Activated CD4-positive, alpha-beta memory T cell treated with anti-CD3 and anti-CD28 coated beads for 36 hours (primary cell): ENCODE results near the gene GOLPH3L. TPM values are rescaled to one million over a fixed set of nuclear protein-coding genes. Genes with fewer than 3 reads are reported as not detected.

ENCODE experiments used
- CTCF ChIA-PET: fragments of 350-600 bp; sonication (Branson Sonifier 250); formaldehyde crosslinking; loops from one replicate; lab custom pipeline; 2021; ENCODE audit warnings: antibody characterized with exemption, inconsistent platforms; lab: Charles Lee
- POLR2A ChIA-PET: fragments of 350-600 bp; sonication (Branson Sonifier 250); formaldehyde crosslinking; loops from one replicate; lab custom pipeline; 2021; ENCODE audit warnings: antibody characterized with exemption; lab: Charles Lee
- DNase-seq: peaks from one replicate; pipeline ENCODE4 v3.0.0-alpha.2; 2020
- H3K27ac Mint-ChIP-seq: one replicate; pipeline ENCODE4 v1.8.0; 2021; ENCODE audit warnings: mixed read lengths
- H3K27me3 Mint-ChIP-seq: one replicate; pipeline ENCODE4 v1.8.0; 2021; ENCODE audit warnings: mixed read lengths
- H3K36me3 Mint-ChIP-seq: one replicate; pipeline ENCODE4 v1.8.0; 2021; ENCODE audit warnings: mixed read lengths
- H3K4me1 Mint-ChIP-seq: one replicate; pipeline ENCODE4 v1.8.0; 2021; ENCODE audit warnings: low read depth, mixed read lengths
- H3K4me3 Mint-ChIP-seq: one replicate; pipeline ENCODE4 v1.8.0; 2021; ENCODE audit warnings: mild to moderate bottlenecking, mixed read lengths
- H3K9me3 Mint-ChIP-seq: one replicate; pipeline ENCODE4 v1.8.0; 2021; ENCODE audit warnings: mixed read lengths
- intact Hi-C: fragments of 100-400 bp; cut with micrococcal nuclease; formaldehyde crosslinking; loops from one replicate; pipeline ENCODE4 v1.15.1; 2023
- total RNA-seq, 2 experiments: library from RNA; stranded (reverse); gene quantifications; one replicate each; pipeline ENCODE4 v1.2.3, GENCODE V29; 2021

Gene GOLPH3L
- total RNA-seq, 2 experiments from 2014 or later = 26.1 to 29.1 TPM

- ChIA-PET POLR2A (interaction anchor here (1.4 kb wide), 2 partner anchors 67 to 134 kb away, joined by 3 to 4 read pairs; partner anchors contain the start of gene ENSA), CTCF (interaction anchor here (0.6 to 2.3 kb wide), 6 partner anchors 76 to 284 kb away, joined by 3 to 24 read pairs (median 6); no protein-coding TSS in a partner anchor)
- intact Hi-C loops = loop anchor here (2.0 to 10.0 kb wide), 4 partner anchors 67 to 181 kb away; partner anchors contain the start of genes ARNT, CTSS and ENSA
- no peak for DNase-seq
- Mint-ChIP-seq H3K4me3 (peak overlapping the region; percentile 96), H3K9me3 (no peaks in the 10 kb centered on the region), H3K27me3 (no peaks in the 10 kb centered on the region), H3K27ac (peak overlapping the region; percentile 39), H3K4me1 (peaks cover 30% of the 10 kb centered on the region), H3K36me3 (peaks cover 13% of the 10 kb centered on the region)
Measured at GRCh38 chr1:150696162-150696561, 792 bp downstream of the GOLPH3L start.

GRCh38 chr1:150695561-150695960 is 1.4 kb downstream of the GOLPH3L start:
- Mint-ChIP-seq H3K27ac (peak overlapping the region; percentile 38), H3K4me3 (peak overlapping the region; percentile 43), H3K36me3 (peaks cover 13% of the 10 kb centered on the region), H3K27me3 (no peaks in the 10 kb centered on the region), H3K9me3 (no peaks in the 10 kb centered on the region), H3K4me1 (peaks cover 30% of the 10 kb centered on the region)
- CTCF ChIA-PET = no interaction called here
- no peak for DNase-seq
- POLR2A ChIA-PET = no interaction called here
- intact Hi-C loops = loop anchor here (10.0 kb wide), 1 partner anchor 69 kb away; the partner anchor contains the start of gene CTSS

- peaks cover 30% of the 10 kb centered on the region for H3K4me1 Mint-ChIP-seq
- POLR2A ChIA-PET = no interaction called here
- intact Hi-C loops = loop anchor here (10.0 kb wide), 1 partner anchor 72 kb away; the partner anchor contains the start of gene CTSS
Measured at GRCh38 chr1:150692720-150693119, 4.2 kb downstream of the GOLPH3L start.

DNA sequence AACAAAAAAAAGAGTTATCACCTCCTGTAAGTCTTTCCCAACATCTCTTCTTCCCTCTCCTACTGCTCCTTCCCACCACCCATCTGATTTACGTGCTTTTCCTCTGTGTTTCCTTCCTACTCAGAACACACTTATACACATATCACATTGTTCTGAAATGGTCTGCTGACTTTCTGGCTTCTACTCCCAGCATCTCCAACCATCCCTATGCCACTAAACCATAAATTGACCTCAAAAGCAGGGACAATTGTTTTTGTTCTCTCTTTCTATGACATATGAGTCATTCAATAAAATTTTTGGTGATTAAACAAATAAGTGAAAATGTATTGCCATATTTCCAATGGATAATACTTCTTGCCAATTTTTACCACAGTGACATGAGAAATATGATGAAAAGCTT is 8.2 kb downstream of the GOLPH3L start:
- Mint-ChIP-seq H3K4me3 (no peak overlapping the region), H3K36me3 (peaks cover 9% of the 10 kb centered on the region), H3K27me3 (no peaks in the 10 kb centered on the region), H3K9me3 (no peaks in the 10 kb centered on the region), H3K27ac (no peak overlapping the region), H3K4me1 (peaks cover 17% of the 10 kb centered on the region)
- intact Hi-C loops = no loop called here
- no peak for DNase-seq
- CTCF ChIA-PET = no interaction called here
- POLR2A ChIA-PET = no interaction called here

More at GRCh38 chr1:150692720-150693119, 4.2 kb downstream of the GOLPH3L start:
- DNase-seq = no peak
- H3K36me3 Mint-ChIP-seq = peaks cover 13% of the 10 kb centered on the region
- H3K27ac Mint-ChIP-seq = no peak overlapping the region
- CTCF ChIA-PET = interaction anchor here (1.3 kb wide), 1 partner anchor 9 kb away, joined by 5 read pairs; no protein-coding TSS in a partner anchor
- no peaks in the 10 kb centered on the region for H3K27me3 Mint-ChIP-seq
- H3K9me3 Mint-ChIP-seq = no peaks in the 10 kb centered on the region
- H3K4me3 Mint-ChIP-seq = no peak overlapping the region

DNA sequence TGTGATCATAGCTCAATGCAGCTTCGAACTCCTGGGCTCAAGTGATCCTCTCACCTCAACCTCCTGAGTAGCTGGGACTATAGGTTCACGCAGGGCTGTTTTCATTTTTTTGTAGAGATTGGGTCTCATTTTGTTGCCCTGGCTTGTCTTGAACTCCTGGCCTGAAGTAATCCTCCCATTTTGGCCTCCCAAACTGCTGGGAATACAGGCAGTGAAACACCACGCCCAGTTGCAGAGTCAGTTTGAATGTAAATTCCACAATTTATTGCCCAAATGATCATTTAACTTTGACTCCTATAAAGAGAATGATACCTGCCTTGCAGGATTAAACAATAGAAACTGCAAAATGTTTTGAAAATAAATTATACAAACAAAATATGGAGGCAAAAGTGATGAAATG is 10.7 kb downstream of the GOLPH3L start:
- CTCF ChIA-PET = no interaction called here
- Mint-ChIP-seq H3K27me3 (no peaks in the 10 kb centered on the region), H3K36me3 (peaks cover 6% of the 10 kb centered on the region), H3K27ac (no peak overlapping the region), H3K9me3 (no peaks in the 10 kb centered on the region), H3K4me3 (no peak overlapping the region), H3K4me1 (peaks cover 12% of the 10 kb centered on the region)
- intact Hi-C loops = no loop called here
- DNase-seq = no peak
- POLR2A ChIA-PET = interaction anchor here (1.3 kb wide), 1 partner anchor 11 kb away, joined by 6 read pairs; the partner anchor contains the start of gene GOLPH3L

DNA sequence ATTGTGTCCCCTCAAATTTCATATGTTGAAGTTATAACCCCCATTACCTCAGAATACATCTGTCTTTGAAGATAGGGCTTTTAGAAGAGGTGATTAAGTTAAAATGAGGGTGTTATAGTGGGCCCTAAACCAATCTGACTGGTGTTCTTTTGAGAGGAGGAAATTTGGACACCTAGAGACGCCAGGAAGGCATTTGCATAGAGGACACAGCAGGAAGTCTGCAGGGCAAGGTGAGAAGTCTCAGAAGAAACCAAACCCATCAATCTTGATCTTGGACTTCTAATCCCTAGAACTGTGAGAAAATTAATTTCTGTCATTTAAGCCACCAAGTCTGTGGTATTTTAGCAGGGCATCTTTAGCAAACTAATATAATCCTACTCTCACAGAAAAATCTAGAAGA is 13.0 kb downstream of the GOLPH3L start:
- ChIA-PET CTCF (interaction anchor here (1.4 kb wide), 1 partner anchor 151 kb away, joined by 5 read pairs; no protein-coding TSS in a partner anchor), POLR2A (interaction anchor here (1.2 kb wide), 1 partner anchor 123 kb away, joined by 4 read pairs; no protein-coding TSS in a partner anchor)
- Mint-ChIP-seq H3K4me1 (peaks cover 10% of the 10 kb centered on the region), H3K36me3 (peaks cover 7% of the 10 kb centered on the region), H3K9me3 (no peaks in the 10 kb centered on the region), H3K4me3 (no peak overlapping the region), H3K27ac (no peak overlapping the region), H3K27me3 (no peaks in the 10 kb centered on the region)
- no peak for DNase-seq
- intact Hi-C loops = no loop called here

- Mint-ChIP-seq H3K27me3 (no peaks in the 10 kb centered on the region), H3K27ac (no peak overlapping the region), H3K9me3 (no peaks in the 10 kb centered on the region), H3K36me3 (peaks cover 8% of the 10 kb centered on the region), H3K4me1 (peaks cover 12% of the 10 kb centered on the region), H3K4me3 (no peak overlapping the region)
- ChIA-PET CTCF (interaction anchor here (1.4 kb wide), 1 partner anchor 118 kb away, joined by 3 read pairs; no protein-coding TSS in a partner anchor), POLR2A (no interaction called here)
- DNase-seq = no peak
- intact Hi-C loops = no loop called here
Measured at GRCh38 chr1:150678988-150679387, 18.0 kb downstream of the GOLPH3L start.

DNA sequence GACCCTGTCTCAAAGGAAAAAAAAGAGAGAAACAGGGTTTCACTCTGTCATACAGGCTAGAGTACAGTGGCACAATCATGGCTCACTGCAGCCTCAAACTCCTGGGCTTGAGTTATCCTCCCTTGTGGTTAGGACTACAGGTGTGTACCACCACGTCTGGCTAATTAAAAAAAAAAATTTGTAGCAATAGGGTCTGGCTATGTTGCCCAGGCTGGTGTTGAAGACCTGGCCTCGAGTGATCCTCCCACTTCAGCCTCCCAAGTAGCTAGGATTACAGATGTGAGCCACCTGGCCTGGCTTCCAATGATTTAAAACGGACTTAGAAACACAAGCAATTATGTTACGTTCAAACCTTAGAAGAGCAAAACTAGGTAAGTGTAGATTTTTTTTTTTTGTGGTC is 22.1 kb downstream of the GOLPH3L start:
- Mint-ChIP-seq H3K36me3 (peaks cover 1% of the 10 kb centered on the region), H3K4me3 (no peak overlapping the region), H3K27ac (no peak overlapping the region), H3K27me3 (no peaks in the 10 kb centered on the region), H3K9me3 (no peaks in the 10 kb centered on the region), H3K4me1 (peaks cover 5% of the 10 kb centered on the region)
- intact Hi-C loops = no loop called here
- CTCF ChIA-PET = no interaction called here
- DNase-seq = no peak
- POLR2A ChIA-PET = no interaction called here

DNA sequence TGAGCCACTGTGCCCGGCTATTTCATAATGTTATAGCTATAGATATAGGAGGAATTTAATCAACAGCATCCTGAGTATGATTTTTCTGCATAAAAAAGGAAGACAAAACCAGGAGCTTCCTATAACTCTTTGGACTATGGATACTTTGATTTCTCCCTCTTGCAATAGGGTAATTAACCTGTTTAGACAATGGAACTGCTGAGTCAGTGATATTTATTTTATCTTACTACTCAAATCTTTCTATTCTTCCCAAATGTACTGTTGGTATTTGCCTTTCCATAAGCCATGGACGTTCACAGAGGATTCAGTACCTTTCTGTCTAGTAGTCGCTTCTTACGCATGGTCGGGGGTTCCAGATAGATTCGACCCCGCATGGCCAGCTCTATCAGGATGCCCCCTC is 33.6 kb downstream of the GOLPH3L start:
- H3K9me3 Mint-ChIP-seq = no peaks in the 10 kb centered on the region
- peaks cover 14% of the 10 kb centered on the region for H3K36me3 Mint-ChIP-seq
- DNase-seq = no peak
- ChIA-PET POLR2A (interaction anchor here (1.0 kb wide), 1 partner anchor 34 kb away, joined by 3 read pairs; the partner anchor contains the start of gene ENSA), CTCF (interaction anchor here (0.7 kb wide), 1 partner anchor 362 kb away, joined by 3 read pairs; no protein-coding TSS in a partner anchor)
- intact Hi-C loops = no loop called here
- H3K27me3 Mint-ChIP-seq = no peaks in the 10 kb centered on the region
- no peak overlapping the region for H3K4me3 Mint-ChIP-seq
- no peak overlapping the region for H3K27ac Mint-ChIP-seq
- peaks cover 2% of the 10 kb centered on the region for H3K4me1 Mint-ChIP-seq

GRCh38 chr1:150662811-150663210 is 34.1 kb downstream of the GOLPH3L start:
- Mint-ChIP-seq H3K27ac (no peak overlapping the region), H3K36me3 (peaks cover 15% of the 10 kb centered on the region), H3K4me1 (peaks cover 2% of the 10 kb centered on the region), H3K27me3 (no peaks in the 10 kb centered on the region), H3K9me3 (no peaks in the 10 kb centered on the region), H3K4me3 (no peak overlapping the region)
- POLR2A ChIA-PET = interaction anchor here (1.0 kb wide), 1 partner anchor 33 kb away, joined by 3 read pairs; the partner anchor contains the start of gene ENSA
- CTCF ChIA-PET = no interaction called here
- no peak for DNase-seq
- intact Hi-C loops = no loop called here

GRCh38 chr1:150661156-150661555 is 35.8 kb downstream of the GOLPH3L start:
- no peaks in the 10 kb centered on the region for H3K9me3 Mint-ChIP-seq
- H3K36me3 Mint-ChIP-seq = peaks cover 15% of the 10 kb centered on the region
- H3K4me1 Mint-ChIP-seq = peaks cover 2% of the 10 kb centered on the region
- ChIA-PET CTCF (no interaction called here), POLR2A (no interaction called here)
- H3K27ac Mint-ChIP-seq = no peak overlapping the region
- DNase-seq = no peak
- H3K27me3 Mint-ChIP-seq = no peaks in the 10 kb centered on the region
- intact Hi-C loops = no loop called here
- no peak overlapping the region for H3K4me3 Mint-ChIP-seq

DNA sequence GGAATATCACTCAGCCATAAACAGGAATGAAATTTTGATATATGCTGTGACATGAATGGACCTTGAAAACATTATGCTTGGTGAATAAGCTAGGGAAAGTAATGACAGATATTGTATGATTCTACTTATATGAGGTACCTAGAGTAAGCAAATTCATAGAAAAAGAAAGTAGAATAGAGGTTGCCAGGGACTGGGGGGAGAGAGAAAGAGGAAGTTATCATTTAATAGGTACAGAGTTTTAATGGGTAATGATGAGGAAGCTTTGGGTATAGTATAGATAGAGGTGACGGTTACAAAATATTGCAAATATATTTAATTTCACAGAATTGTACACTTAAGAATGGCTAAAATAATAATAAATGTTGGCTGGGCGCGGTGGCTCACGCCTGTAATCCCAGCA is 36.4 kb downstream of the GOLPH3L start:
- no peak for DNase-seq
- H3K36me3 Mint-ChIP-seq = peaks cover 15% of the 10 kb centered on the region
- no peak overlapping the region for H3K27ac Mint-ChIP-seq
- H3K4me1 Mint-ChIP-seq = peaks cover 2% of the 10 kb centered on the region
- ChIA-PET POLR2A (no interaction called here), CTCF (no interaction called here)
- no peaks in the 10 kb centered on the region for H3K9me3 Mint-ChIP-seq
- intact Hi-C loops = no loop called here
- H3K4me3 Mint-ChIP-seq = no peak overlapping the region
- H3K27me3 Mint-ChIP-seq = no peaks in the 10 kb centered on the region
